NB4 (cell line): ENCODE measurements around the gene S100A12.

ENCODE experiments used
- CTCF ChIP-seq: IDR thresholded peaks from one replicate; pipeline ENCODE4 v1.5.1; 2012; ENCODE audit warnings: low read depth, low read length
- MAX ChIP-seq: IDR thresholded peaks from 2 replicates; pipeline ENCODE4 v1.6.1; 2011; ENCODE audit warnings: low read depth, low read length
- MYC ChIP-seq: IDR thresholded peaks from 2 replicates; pipeline ENCODE4 v1.6.1; 2011; ENCODE audit warnings: low read depth, low read length
- POLR2A ChIP-seq: IDR thresholded peaks from 2 replicates; pipeline ENCODE4 v1.6.1; 2011; ENCODE audit warnings: mild to moderate bottlenecking; ENCODE audit not compliant: insufficient read length; ENCODE audit errors: extremely low read depth

- TF ChIP-seq MYC (no peak), CTCF (no peak), POLR2A (no peak), MAX (no peak)
These were observed 9.6 kb upstream of the S100A12 start for GRCh38 chr1:153384958-153385580.
